HG03060 (cell line): ENCODE measurements around the gene PLEKHG4B.

Experiments
- ATAC-seq: cut with Tn5 transposase; IDR thresholded peaks from one replicate; pipeline ENCODE4 v1.9.1; 2021; ENCODE audit warnings: low read depth, moderate number of reproducible peaks; ENCODE audit not compliant: unreplicated experiment

PLEKHG4B gene

DNA sequence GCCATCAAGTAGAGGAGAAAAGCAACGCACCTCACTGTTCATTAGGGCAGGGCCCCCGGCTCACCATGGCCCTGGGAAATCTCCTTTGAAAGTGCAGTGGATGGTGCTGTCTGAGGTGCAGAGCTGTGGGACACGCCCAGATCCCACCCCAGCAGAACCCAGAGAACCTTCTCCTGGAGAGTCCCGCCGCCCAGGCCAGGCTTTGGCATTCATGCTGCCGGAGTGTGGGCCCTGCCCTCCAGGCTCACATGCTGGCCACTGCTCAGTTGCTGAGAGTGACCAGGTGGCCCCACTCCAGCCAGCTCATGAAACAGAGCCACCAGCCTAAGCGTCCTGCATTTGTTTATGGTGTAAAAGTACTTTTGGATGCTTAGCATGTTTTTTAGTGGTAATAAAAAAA lies 75.5 kb downstream of the PLEKHG4B start:
- ATAC-seq: no peak

DNA sequence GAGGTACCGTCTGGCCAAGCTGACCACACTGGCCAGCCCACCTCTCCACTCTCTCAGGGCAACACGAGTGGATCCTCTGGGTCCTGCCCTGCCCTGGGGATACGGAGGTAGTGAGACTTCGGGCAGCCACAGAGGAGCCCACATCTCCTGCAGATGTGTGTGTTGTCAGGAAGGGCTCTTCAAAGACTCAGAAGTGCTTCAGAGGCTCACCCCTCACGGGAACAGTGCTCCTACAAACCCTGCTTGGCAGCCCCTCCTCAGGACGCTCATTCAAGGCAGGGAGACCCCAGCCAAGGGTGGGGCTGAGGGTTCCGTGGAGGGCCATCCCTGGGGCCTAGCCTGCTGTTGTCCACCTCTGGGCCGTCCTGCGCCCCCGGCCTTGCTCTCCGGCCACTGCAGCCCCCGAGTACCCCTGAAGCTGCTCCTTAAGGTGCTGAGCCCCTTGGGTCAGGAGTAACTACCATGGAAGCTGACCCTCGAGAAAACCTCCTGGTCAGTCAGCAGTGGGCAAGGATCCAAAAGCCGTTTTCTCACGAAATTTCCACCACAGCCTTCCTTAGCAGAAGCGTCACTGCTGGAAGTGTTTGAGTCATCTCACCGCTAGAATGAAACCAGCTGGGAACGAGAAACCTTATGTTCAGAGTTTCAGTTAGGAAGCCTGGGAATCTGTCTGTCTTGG lies 76.2 kb downstream of the PLEKHG4B start:
- ATAC-seq: no peak

DNA sequence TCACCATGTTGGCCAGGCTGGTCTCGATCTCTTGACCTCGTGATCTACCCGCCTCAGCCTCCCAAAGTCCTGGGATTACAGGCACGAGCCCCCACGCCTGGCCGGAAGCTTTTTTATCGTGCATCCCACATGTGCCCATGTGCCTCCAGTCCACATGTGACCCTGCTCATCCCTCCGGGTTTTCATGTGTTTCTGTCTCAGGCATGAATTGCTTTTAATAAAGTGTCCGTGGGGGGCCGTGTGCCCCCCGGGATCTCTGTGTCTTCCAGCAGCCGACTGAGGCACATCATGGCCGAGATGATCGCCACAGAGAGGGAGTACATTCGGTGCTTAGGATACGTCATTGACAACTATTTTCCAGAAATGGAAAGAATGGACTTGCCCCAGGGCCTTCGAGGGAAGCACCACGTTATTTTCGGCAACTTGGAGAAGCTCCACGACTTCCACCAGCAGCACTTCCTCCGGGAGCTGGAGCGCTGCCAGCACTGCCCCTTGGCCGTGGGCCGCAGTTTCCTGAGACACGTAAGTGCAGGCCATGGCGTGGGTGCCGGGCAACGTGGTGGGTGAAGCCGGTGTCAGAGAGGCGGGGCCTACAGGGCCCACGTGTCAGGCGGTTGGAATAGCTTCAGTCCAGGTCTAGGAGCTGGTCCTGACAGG lies 77.2 kb downstream of the PLEKHG4B start:
- no peak for ATAC-seq

DNA sequence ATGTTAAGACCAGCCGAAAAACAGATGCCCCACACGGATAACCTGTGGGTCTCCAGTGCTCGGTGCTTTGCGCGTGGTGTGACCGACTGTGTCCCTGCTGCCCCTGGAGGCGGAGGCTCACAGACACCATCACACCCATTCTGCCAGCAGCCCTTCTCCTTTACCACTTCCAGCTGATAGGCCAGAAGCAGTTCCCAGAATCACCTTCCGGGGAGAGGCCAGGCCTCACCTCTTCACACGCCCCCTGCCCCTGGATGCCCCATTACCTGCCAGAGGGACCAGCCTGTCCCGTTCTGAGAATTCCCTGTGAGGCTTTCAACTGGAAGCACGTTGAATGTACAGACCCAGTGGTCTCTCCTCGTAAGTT lies 77.7 kb downstream of the PLEKHG4B start:
- ATAC-seq: no peak

DNA sequence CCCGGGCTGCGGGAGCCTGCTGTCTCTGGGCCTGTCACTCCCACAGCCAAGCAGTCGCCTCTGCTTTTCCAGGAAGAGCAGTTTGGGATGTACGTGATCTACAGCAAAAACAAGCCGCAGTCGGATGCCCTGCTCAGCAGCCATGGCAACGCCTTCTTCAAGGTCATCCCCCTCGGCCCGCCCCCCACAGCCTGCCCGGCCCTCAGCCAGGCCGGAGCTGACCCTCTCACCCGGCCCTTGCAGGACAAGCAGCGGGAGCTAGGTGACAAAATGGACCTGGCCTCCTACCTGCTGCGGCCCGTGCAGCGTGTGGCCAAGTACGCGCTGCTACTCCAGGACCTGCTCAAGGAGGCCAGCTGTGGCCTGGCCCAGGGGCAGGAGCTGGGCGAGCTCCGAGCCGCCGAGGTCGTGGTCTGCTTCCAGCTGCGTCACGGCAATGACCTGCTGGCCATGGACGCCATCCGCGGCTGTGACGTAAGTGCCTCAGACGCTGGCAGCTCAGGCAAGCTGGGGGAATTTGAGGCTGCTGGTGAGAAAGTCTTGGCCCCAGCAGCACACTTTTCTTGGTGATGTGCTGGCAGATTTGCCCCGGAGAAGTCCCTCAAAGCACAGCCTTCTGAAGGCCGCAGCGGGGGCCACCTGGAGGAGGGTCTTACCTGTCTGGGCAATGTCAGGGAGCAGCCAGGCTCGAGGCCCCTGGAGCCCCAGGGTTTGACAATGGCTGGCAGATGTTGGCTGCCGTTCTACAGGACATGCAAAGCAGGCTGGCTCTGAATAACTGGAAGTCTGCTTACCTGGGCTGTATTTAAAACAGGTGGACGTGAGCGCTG lies 79.2 kb downstream of the PLEKHG4B start:
- ATAC-seq: no peak

DNA sequence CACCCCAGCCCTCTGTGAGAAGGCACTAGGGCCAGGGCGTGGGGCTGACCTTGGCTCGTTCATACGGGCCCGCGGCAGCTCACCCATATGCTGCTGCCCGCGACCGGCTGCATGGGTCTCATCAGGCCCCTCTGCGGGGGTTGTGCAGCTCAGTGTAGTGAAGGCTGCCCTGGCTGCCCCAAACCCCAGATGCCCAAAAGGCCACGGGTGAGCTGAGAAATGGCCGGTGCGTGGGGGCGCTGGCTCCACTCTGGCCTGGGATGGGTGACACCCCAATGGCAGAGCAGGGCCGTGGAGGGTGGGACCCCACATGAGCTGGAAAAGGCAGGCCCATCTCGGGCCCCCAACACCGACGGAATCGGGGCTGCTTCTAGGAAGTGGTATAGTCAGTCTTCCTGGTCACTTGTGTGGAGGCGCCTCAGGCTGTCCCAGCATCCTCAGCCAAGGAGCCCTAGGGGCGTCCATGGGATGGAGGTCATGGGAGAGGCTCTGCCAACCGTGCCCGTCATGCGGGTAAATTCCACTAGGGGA lies 79.9 kb downstream of the PLEKHG4B start:
- ATAC-seq: no peak

DNA sequence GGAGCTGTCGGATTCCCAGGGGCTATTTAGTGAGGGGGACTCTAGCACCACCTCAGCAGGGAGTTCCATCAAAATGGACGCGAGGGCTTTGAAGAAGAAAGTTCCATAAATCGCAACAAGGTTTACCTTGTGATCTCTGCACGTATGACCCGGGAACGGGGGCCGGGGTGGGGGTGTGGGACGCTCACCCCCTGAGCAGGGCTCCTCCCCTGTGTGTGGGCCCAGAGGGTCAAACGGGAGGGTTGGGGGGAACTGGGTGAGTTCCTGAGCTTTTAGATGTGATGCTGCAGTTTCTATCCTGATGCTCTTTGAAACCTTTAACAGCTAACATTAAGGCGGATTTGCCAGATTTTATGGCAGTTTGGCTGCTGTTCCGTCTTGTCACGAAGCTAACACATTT lies 80.5 kb downstream of the PLEKHG4B start:
- no peak for ATAC-seq

DNA sequence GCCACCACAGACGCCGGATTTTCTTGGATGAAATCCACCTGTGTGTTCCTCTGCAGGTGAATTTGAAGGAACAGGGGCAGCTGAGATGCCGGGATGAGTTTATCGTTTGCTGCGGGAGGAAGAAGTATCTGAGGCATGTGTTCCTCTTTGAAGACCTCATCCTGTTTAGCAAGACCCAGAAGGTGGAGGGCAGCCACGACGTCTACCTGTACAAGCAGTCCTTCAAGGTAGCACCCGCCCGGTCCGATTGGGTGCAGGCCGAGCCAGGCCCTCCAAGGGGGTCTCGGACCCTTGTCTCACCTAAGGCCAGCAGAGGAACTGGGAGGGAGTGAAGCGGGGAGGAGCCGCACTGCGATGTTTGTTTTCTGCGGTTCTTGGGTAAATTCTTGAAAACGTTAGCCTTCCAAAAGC lies 80.9 kb downstream of the PLEKHG4B start:
- no peak for ATAC-seq

DNA sequence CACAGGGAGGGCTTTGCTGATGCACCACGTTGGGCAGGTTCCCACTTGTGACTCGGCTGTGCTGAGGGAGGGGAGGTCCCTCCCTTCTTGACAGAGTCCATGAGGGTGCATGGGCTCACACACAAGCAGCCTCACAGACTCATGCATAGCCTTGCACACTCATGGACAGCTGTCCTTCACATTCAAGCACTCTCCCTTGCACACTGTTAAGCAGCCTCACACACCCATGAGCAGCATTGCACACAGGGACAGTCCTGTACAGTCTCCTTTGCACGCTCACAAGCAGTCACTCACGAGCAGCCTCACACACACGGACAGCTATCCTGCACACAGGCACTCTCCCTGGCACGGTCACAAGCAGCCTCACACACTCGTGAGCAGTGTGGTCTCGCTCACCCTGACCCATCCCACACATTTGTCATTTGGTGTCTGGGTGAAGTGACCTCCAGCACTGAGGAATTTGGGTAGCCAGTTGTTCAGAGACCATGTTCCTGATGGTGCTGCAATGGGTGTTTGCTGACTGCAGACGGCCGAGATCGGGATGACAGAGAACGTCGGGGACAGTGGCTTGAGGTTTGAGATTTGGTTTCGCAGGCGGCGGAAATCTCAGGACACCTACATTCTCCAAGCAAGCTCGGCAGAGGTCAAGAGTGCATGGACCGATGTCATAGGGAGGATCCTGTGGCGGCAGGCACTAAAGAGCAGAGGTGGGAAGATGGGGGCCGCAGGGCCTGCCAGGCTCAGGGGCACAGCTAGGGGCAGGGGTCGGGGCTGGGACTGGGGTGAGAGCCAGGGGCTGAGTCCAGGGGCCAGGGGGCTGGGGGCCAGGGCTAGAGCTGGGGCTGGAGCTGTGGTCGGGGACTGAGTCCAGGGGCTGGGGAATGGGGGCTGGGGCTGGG lies 81.7 kb downstream of the PLEKHG4B start:
- ATAC-seq: no peak

DNA sequence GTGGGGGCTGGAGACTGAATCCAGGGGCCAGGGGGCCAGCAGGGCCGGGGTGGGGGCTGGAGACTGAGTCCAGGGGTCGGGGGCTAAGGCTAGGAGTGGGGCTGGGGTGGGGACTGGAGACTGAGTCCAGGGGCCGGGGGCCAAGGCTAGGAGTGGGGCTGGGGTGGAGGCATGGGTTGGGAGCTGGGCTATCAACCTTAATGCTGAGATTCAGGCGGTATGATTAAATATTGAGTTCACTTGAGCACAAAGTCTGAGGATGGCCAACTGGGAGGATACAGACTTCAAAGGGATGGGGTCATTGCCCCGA lies 82.3 kb downstream of the PLEKHG4B start:
- ATAC-seq: no peak

DNA sequence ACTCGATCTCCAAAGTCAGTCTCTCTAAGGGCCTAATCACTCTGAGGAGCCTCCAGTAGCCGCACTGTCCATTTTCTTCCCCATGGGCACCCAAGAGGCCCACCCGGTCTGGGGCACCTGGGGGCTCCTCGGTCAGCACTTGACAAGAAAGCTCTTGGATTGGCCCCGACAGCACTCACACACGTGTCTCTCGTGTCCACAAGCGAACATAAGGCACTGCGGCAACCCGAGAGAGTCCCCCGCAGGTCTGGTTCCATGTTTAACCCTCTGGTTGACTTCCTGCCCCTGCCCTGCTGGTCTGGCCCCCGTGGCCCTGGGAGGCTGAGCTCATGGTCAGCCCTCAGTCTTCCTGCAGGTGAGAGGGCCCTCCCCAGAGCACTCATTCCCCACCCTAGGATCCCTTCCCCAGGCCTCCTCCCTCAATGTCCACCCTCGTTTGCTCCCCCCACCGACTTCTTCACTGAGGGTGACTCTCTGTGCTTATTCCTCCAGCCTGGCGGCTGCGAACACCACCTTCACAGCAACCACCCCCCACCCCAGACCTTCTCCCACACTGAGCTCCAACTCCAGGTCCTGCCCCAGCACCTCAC lies 83.0 kb downstream of the PLEKHG4B start:
- ATAC-seq: no peak

DNA sequence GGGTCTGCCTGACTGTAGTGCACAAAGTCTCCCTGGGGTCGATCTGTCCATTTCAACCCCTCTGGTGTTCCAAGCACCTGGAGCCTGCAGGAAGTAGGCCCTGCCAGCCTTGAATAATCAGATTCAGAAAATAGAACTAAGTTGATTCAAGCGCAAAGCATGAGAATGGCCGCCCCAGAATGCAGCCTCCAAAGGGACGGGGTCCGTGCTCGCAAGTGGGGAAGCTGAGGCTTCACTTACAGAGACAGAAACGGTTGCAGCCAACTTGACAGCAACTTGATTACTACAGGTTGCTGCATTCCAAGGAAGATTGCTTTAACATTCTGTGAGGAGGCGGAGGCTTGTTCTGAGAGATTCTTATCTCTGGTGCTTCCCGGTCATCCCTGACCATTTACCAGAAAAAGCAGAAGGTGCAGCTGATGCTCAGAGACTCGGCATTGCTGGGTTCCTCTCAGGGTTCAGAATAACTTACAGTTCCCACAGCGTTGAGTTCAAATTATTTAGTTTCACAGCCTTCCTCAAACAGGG lies 84.4 kb downstream of the PLEKHG4B start:
- no peak for ATAC-seq

DNA sequence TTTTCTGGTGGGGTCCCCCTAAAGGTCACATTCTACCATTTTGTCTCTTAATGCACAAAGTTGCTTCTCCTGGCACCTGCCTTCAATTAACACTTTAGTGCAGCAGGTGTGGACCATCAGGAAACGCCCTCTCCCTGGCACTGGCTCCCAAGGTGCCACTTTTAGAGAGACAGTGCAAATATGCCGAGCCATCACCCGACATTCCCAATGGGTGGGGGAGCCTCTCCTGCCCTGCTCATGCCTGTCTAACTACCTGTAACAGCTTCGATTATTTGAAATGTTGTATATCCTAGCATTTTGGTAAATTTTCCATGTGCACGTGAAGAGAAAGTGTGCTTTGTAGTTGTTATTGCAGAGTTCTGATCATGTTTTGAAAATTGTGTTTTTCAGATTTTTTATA lies 86.1 kb downstream of the PLEKHG4B start:
- no peak for ATAC-seq

DNA sequence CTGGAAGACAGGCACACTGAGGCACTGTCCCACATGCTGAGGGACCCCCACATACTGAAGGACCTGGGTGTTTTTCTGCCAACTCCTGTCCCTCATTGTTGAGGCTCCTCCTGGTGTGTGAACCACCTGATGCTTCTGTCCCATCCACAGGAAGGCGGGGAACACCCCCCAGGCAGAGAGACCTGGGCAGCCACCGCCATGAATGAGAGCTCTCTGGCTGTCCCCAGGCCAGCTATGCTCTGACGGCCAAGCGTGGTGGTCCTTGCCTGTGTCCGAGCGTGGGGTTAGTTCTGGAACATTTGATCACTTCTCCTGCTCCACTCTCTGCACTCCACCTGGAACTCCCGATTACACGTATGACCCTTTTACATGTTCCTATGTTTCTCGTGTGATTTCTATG lies 87.4 kb downstream of the PLEKHG4B start:
- ATAC-seq: no peak

DNA sequence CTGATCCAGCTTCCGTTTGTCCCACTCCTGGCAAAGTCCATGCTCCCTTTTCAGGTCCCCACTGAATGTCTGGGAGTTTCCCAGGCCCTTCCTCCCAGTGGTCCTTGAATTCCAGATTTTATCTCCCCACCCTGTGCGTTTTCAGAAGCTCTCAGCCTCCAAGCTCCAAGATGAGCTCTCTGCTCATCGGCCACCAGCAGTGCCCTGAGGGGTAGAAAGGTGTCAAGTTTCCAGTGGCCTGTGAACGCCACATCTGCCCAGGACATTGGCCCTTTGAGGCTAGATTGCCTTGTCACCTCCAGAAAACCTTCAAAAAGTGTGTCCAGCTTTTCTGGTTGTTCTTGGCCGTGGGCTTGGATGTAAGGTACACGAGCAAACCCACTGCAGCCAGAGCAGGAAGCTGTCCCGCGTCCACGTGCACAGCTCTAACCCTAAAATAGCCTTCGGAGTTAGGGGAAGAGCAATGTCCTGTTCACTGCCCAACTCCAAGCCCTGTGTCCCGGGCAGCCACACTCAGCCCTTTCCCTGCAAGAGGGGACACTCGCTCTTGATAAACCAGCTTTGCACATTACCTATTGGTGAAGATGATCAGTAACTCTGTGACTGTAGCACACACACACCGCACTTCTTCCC lies 88.4 kb downstream of the PLEKHG4B start:
- no peak for ATAC-seq

DNA sequence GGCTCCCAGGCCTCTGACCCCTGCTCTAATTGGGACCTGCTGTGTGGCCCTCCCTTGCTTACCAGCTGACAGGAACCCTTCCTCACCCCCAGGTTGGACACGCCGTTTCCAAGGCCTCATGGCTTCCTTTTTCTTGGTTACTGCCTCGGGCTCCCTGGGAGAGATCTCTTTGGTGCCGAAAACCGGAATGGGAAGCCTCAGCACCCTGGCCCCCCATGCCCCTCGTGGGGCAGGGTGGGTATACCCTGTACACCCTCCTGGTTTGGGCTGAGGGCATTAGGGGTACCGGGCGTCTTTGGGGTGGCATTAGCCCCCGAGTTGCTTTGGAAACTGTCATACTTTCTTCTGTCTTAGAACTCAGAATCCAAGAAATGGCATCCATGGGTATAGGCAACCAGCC lies 89.2 kb downstream of the PLEKHG4B start:
- no peak for ATAC-seq

DNA sequence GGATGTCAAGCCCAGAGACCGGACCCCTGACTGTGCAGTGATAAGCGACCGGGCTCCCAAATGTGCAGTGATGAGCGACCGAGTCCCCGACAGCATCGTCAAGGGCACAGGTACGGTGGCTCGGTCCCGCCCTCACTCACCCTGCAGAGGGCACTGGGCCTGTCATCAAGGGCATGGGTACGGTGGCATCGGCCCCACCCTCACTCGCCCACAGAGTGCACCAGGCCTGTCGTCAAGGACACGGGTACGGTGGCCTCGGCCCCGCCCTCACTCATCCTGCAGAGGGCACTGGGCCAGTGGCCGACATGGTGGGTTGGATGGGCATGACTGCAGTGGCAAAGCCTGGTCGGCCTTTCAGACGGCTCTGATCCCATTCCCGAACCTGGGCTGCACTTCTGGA lies 89.6 kb downstream of the PLEKHG4B start:
- ATAC-seq: no peak

DNA sequence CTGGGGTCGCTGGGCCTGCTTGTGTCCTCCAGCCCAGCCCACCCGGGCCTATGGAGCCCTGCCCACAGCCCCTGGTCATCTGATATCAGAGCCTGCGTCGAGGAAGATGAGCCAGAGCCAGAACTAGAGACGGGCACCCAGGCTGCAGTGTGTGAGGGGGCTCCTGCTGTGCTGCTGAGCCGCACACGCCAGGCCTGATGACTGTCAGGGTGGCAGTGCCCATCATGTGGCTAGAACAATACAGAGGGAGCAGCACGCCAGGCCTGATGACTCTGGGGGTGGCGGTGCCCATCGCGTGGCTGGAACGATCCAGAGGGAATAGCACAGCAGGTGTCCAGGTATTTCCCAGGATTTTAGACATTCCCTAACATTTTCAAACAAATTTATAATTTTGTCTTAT lies 90.2 kb downstream of the PLEKHG4B start:
- ATAC-seq: no peak

DNA sequence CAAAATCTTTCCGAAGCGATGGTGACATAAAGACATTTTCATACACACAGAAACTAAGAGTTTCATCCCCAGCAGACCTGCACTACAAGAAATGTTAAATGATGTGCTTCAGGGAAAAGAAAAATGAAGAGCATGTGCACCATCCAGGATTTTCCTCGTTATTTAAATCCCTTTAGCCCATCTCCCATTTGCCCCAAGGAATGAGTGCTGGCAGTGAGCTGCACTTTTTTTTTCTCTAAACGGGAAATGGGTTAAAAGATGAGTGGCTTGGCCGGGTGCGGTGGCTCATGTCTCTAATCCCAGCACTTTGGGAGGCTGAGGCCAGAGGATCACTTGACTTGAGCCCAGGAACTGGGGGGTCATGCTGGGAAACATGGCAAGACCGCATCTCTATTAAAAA lies 92.5 kb downstream of the PLEKHG4B start:
- no peak for ATAC-seq
